ENCODE data around the gene RGS7. TPM values are rescaled to one million over a fixed set of nuclear protein-coding genes. Genes with fewer than 3 reads are reported as not detected.

RGS7 gene
- polyA plus RNA-seq, 1 donor from 2014 or later: 24.2 TPM

DNA sequence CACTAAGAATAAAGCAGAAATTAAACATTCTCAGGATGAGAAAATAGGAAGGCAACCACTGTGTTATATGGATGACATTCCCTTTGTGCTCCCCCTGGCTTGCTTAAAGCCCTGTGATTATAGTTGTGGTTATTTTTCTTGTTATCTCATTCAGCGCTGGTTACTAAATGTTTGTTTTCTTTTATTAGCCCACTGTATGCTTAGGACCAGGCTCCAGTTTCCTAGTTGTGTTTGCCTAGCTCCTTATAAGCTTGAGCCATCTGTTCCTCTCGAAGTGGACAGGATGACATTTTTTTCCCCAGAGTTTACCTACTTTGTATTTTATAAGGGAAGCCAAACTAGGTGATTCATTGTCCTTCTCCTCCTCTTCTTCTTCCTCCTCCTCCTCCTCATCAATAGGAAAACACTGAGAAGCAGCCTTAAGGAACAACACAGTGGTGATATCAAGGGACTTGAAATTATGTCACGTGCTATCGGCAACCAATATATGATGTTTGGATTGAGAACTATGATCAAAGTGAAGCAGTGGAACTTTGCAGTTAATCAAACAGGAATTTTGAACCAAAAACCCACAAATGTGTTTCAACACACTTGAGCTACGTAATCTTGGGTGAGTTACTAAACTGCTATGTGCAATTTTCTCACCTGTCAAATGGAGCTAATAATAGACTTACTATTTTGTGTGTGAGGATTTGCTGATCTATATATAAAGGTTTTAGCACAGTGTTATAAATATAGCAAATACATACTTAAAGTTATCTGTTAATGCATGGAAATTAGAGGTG, 35.1 kb upstream of the RGS7 start:
- Histone ChIP-seq H4K20me1 (ENCODE audit: insufficient read depth) (no peaks in the 10 kb centered on the region), H3K9ac (ENCODE audit: low read length) (no peak overlapping the region), H3K9me3 (ENCODE audit: low read length) (no peaks in the 10 kb centered on the region), H3F3A (ENCODE audit: insufficient read depth, low read length, poor library complexity, severe bottlenecking) (no peaks in the 10 kb centered on the region), H3K4me3 (ENCODE audit: low read length) (no peak overlapping the region), H3K4me2 (ENCODE audit: low read length) (no peak overlapping the region), H3K27me3 (ENCODE audit: insufficient read depth, low read depth, low read length) (no peaks in the 10 kb centered on the region), H3K27ac (ENCODE audit: low read length) (no peak overlapping the region), H3K9me2 (ENCODE audit: insufficient read depth, low read length) (no peaks in the 10 kb centered on the region), H3K79me2 (replicated peaks; ENCODE audit: insufficient read depth, low read length) (no peaks in the 10 kb centered on the region), H3K36me3 (ENCODE audit: insufficient read depth, low read length) (no peaks in the 10 kb centered on the region), H2AFZ (ENCODE audit: low read depth, low read length) (no peak overlapping the region)
- TF ChIP-seq, protein P1, sequence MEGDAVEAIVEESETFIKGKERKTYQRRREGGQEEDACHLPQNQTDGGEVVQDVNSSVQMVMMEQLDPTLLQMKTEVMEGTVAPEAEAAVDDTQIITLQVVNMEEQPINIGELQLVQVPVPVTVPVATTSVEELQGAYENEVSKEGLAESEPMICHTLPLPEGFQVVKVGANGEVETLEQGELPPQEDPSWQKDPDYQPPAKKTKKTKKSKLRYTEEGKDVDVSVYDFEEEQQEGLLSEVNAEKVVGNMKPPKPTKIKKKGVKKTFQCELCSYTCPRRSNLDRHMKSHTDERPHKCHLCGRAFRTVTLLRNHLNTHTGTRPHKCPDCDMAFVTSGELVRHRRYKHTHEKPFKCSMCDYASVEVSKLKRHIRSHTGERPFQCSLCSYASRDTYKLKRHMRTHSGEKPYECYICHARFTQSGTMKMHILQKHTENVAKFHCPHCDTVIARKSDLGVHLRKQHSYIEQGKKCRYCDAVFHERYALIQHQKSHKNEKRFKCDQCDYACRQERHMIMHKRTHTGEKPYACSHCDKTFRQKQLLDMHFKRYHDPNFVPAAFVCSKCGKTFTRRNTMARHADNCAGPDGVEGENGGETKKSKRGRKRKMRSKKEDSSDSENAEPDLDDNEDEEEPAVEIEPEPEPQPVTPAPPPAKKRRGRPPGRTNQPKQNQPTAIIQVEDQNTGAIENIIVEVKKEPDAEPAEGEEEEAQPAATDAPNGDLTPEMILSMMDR (IDR thresholded peaks at IDR 0.05; ENCODE audit: poor library complexity, severe bottlenecking): no peak
- no peak for TF ChIP-seq SMC3 (conservative IDR thresholded peaks at IDR 0.05; ENCODE audit: poor library complexity)
- TF ChIP-seq RAD21 (conservative IDR thresholded peaks at IDR 0.05): no peak
- TF ChIP-seq POLR2AphosphoS5 (IDR thresholded peaks at IDR 0.05): no peak
- TF ChIP-seq, protein P2, sequence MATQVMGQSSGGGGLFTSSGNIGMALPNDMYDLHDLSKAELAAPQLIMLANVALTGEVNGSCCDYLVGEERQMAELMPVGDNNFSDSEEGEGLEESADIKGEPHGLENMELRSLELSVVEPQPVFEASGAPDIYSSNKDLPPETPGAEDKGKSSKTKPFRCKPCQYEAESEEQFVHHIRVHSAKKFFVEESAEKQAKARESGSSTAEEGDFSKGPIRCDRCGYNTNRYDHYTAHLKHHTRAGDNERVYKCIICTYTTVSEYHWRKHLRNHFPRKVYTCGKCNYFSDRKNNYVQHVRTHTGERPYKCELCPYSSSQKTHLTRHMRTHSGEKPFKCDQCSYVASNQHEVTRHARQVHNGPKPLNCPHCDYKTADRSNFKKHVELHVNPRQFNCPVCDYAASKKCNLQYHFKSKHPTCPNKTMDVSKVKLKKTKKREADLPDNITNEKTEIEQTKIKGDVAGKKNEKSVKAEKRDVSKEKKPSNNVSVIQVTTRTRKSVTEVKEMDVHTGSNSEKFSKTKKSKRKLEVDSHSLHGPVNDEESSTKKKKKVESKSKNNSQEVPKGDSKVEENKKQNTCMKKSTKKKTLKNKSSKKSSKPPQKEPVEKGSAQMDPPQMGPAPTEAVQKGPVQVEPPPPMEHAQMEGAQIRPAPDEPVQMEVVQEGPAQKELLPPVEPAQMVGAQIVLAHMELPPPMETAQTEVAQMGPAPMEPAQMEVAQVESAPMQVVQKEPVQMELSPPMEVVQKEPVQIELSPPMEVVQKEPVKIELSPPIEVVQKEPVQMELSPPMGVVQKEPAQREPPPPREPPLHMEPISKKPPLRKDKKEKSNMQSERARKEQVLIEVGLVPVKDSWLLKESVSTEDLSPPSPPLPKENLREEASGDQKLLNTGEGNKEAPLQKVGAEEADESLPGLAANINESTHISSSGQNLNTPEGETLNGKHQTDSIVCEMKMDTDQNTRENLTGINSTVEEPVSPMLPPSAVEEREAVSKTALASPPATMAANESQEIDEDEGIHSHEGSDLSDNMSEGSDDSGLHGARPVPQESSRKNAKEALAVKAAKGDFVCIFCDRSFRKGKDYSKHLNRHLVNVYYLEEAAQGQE (IDR thresholded peaks at IDR 0.05; ENCODE audit: borderline replicate concordance): no peak
- no peak for TF ChIP-seq EZH2 (IDR thresholded peaks at IDR 0.05; ENCODE audit: borderline replicate concordance, insufficient read depth, low read length, poor library complexity, severe bottlenecking)
- no peak for TF ChIP-seq TAF1 (IDR thresholded peaks at IDR 0.05; ENCODE audit: low read depth)
- no peak for TF ChIP-seq MXI1 (conservative IDR thresholded peaks at IDR 0.05; ENCODE audit: poor library complexity, severe bottlenecking)
- no peak for TF ChIP-seq EP300 (conservative IDR thresholded peaks at IDR 0.05; ENCODE audit: poor library complexity, severe bottlenecking)

DNA sequence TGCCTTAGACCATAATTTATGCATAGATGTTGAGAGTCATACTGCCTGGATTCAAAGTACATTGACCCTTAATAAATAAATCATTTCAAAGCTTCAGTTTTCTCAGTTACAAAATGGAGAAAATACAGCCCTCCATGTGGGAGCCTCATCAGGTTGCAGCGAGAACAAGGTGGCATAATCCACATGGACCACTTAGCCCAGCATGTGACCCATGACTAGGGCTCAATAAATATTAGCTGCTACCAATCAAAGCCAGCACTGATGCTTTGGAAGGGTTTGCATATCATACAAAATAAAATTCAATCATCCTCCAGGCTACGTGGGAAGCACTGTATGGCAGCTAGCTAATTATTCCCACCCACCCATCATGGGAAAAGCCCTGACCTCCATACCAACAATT, 33.5 kb upstream of the RGS7 start:
- Histone ChIP-seq H2AFZ (ENCODE audit: low read depth, low read length) (no peak overlapping the region), H3K27me3 (ENCODE audit: insufficient read depth, low read depth, low read length) (no peaks in the 10 kb centered on the region), H3K9me2 (ENCODE audit: insufficient read depth, low read length) (no peaks in the 10 kb centered on the region), H3F3A (ENCODE audit: insufficient read depth, low read length, poor library complexity, severe bottlenecking) (no peaks in the 10 kb centered on the region), H3K27ac (ENCODE audit: low read length) (no peak overlapping the region), H3K9ac (ENCODE audit: low read length) (no peak overlapping the region), H4K20me1 (ENCODE audit: insufficient read depth) (no peaks in the 10 kb centered on the region), H3K4me2 (ENCODE audit: low read length) (no peak overlapping the region), H3K9me3 (ENCODE audit: low read length) (no peaks in the 10 kb centered on the region), H3K79me2 (replicated peaks; ENCODE audit: insufficient read depth, low read length) (no peaks in the 10 kb centered on the region), H3K4me3 (ENCODE audit: low read length) (no peak overlapping the region), H3K36me3 (ENCODE audit: insufficient read depth, low read length) (no peaks in the 10 kb centered on the region)
- TF ChIP-seq SMC3 (conservative IDR thresholded peaks at IDR 0.05; ENCODE audit: poor library complexity) (no peak), POLR2AphosphoS5 (IDR thresholded peaks at IDR 0.05) (no peak), EZH2 (IDR thresholded peaks at IDR 0.05; ENCODE audit: borderline replicate concordance, insufficient read depth, low read length, poor library complexity, severe bottlenecking) (no peak), MXI1 (conservative IDR thresholded peaks at IDR 0.05; ENCODE audit: poor library complexity, severe bottlenecking) (no peak), EP300 (conservative IDR thresholded peaks at IDR 0.05; ENCODE audit: poor library complexity, severe bottlenecking) (no peak), TAF1 (IDR thresholded peaks at IDR 0.05; ENCODE audit: low read depth) (no peak), RAD21 (conservative IDR thresholded peaks at IDR 0.05) (no peak)
- TF ChIP-seq, protein P1 (IDR thresholded peaks at IDR 0.05; ENCODE audit: poor library complexity, severe bottlenecking): no peak
- TF ChIP-seq, protein P2 (IDR thresholded peaks at IDR 0.05; ENCODE audit: borderline replicate concordance): no peak
